IPS-NIHi11 (cell line): ENCODE data around the gene LSM3.

Experiments used
- DNase-seq: peaks from one replicate; pipeline ENCODE4 v3.0.0; 2012; ENCODE audit warnings: mixed read lengths, low spot score

LSM3 gene

GRCh38 chr3:14157951-14158350 lies 20.7 kb upstream of the LSM3 start:
- DNase-seq, result no peak

GRCh38 chr3:14158370-14158769 lies 20.2 kb upstream of the LSM3 start:
- DNase-seq, result no peak

- no peak for DNase-seq
Measured at GRCh38 chr3:14159426-14159825, 19.2 kb upstream of the LSM3 start.

GRCh38 chr3:14161282-14161681 lies 17.3 kb upstream of the LSM3 start:
- DNase-seq, result no peak

GRCh38 chr3:14162178-14162577 lies 16.4 kb upstream of the LSM3 start:
- no peak for DNase-seq

GRCh38 chr3:14166877-14167603 lies 11.6 kb upstream of the LSM3 start:
- no peak for DNase-seq

GRCh38 chr3:14169435-14169834 lies 9.2 kb upstream of the LSM3 start:
- DNase-seq, result no peak

- no peak for DNase-seq
Measured at GRCh38 chr3:14169871-14170270, 8.7 kb upstream of the LSM3 start.

- DNase-seq, result no peak
Measured at GRCh38 chr3:14170531-14171159, 8.0 kb upstream of the LSM3 start.

- DNase-seq, result no peak
Measured at GRCh38 chr3:14172496-14172895, 6.1 kb upstream of the LSM3 start.

- DNase-seq, result no peak
Measured at GRCh38 chr3:14174483-14174882, 4.1 kb upstream of the LSM3 start.

- no peak for DNase-seq
Measured at GRCh38 chr3:14175383-14176037, 3.1 kb upstream of the LSM3 start.

- DNase-seq, result no peak
Measured at GRCh38 chr3:14177580-14178246, 904 bp upstream of the LSM3 start.

GRCh38 chr3:14179114-14179465 lies 473 bp downstream of the LSM3 start:
- no peak for DNase-seq

GRCh38 chr3:14179795-14180194 lies 1.2 kb downstream of the LSM3 start:
- DNase-seq, result no peak

- no peak for DNase-seq
Measured at GRCh38 chr3:14181253-14181652, 2.6 kb downstream of the LSM3 start.

GRCh38 chr3:14183015-14183577 lies 4.5 kb downstream of the LSM3 start:
- no peak for DNase-seq

GRCh38 chr3:14186854-14187458 lies 8.3 kb downstream of the LSM3 start:
- no peak for DNase-seq

GRCh38 chr3:14188041-14188754 lies 9.6 kb downstream of the LSM3 start:
- DNase-seq, result no peak

GRCh38 chr3:14194865-14195264 lies 16.2 kb downstream of the LSM3 start:
- DNase-seq, result no peak

GRCh38 chr3:14199641-14200040 lies 21.0 kb downstream of the LSM3 start:
- no peak for DNase-seq

- DNase-seq, result no peak
Measured at GRCh38 chr3:14200276-14200675, 21.7 kb downstream of the LSM3 start.
